Spleen (tissue), 7 donors: ENCODE results near the gene RABL6.

Experiments used
- POLR2A ChIP-seq, 3 donors: fragments of 450-650 bp; IDR thresholded peaks; one replicate each; pipeline ENCODE4 v1.5.1; 2017; ENCODE audit warnings: antibody characterized with exemption in 3 of 3, mild to moderate bottlenecking in 1 of 3
- TF ChIP-seq, protein P1 (sequence below), 11 experiments: fragments of 200-600 bp in 7 of 11; fragments of 450-650 bp in 4 of 11; sonication (generic) in 4 of 11; IDR thresholded peaks in 8 of 11; conservative IDR thresholded peaks in 3 of 11; 1 replicate in 7 of 11; 2 replicates in 4 of 11; pipeline versions ENCODE4 v1.4.0 to v1.8.0; 2016 to 2021; ENCODE audit warnings: antibody characterized with exemption in 11 of 11, inconsistent platforms in 4 of 11, mild to moderate bottlenecking in 1 of 11
- donor health status: DM: no; HTN: no; CAD: no; lungs with moderate emphysema.
- donor health status: DM: no; HTN: no; CAD: no.
- donor health status: DM: no; HTN: no; CAD: no.

- TF ChIP-seq, protein P1, sequence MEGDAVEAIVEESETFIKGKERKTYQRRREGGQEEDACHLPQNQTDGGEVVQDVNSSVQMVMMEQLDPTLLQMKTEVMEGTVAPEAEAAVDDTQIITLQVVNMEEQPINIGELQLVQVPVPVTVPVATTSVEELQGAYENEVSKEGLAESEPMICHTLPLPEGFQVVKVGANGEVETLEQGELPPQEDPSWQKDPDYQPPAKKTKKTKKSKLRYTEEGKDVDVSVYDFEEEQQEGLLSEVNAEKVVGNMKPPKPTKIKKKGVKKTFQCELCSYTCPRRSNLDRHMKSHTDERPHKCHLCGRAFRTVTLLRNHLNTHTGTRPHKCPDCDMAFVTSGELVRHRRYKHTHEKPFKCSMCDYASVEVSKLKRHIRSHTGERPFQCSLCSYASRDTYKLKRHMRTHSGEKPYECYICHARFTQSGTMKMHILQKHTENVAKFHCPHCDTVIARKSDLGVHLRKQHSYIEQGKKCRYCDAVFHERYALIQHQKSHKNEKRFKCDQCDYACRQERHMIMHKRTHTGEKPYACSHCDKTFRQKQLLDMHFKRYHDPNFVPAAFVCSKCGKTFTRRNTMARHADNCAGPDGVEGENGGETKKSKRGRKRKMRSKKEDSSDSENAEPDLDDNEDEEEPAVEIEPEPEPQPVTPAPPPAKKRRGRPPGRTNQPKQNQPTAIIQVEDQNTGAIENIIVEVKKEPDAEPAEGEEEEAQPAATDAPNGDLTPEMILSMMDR (IDR thresholded peaks at IDR 0.05 in 8 of 11, conservative IDR thresholded peaks at IDR 0.05 in 3 of 11) = no peak
- no peak for TF ChIP-seq POLR2A (IDR thresholded peaks at IDR 0.05)
Observed at GRCh38 chr9:136828474-136829140, 20.9 kb downstream of the RABL6 start.
